ENCODE results near the gene CCDC85A.

DNA sequence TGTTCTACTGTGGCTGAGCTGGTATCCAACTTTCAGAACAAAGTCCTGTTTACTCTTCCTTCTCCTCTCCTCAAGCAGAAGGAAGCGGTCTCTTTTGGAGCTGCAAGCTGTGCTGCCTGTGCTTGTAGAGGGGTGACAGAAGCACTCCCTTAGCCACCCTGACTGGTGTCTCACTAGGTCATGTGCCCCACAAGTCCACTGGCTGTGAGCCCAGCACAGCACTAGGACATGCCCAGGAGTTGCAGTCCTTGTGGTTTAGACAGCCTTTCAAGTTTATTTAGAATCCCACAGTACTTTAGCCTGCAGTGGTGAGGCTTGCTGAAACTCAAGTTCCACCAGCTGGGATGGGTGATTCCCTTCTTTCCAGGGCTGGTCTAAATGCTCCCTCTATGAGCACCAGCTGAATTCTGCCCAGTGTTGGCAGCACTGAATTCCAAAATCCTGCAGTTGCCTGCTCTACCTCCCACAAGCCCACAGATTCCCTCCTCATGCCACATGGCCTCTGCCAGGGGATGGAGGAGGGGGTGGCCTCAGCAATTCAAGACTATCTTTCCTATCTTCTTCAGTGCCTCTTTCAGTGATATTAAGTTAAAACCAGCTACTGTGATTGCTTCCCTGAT lies 61.2 kb downstream of the CCDC85A start:
- TF ChIP-seq CTCF (IDR thresholded peaks at IDR 0.05) (no peak), POLR2A (IDR thresholded peaks at IDR 0.05) (no peak)

All from ovary (tissue), 3 donors.